OCI-M2 (cell line): ENCODE measurements around the gene SPTLC3.

Experiments
- DNase-seq: peaks from one replicate; lab custom pipeline; 2025; ENCODE audit not compliant: unreplicated experiment; lab: John Stamatoyannopoulos, UW

Gene SPTLC3

GRCh38 chr20:13089950-13090469, 81.2 kb downstream of the SPTLC3 start:
- DNase-seq, result no peak

GRCh38 chr20:13092111-13092510, 83.3 kb downstream of the SPTLC3 start:
- no peak for DNase-seq

- DNase-seq, result no peak
Observed at GRCh38 chr20:13094976-13095375, 86.2 kb downstream of the SPTLC3 start.

- no peak for DNase-seq
Observed at GRCh38 chr20:13098720-13099355, 90.1 kb downstream of the SPTLC3 start.

GRCh38 chr20:13099676-13100075, 90.9 kb downstream of the SPTLC3 start:
- DNase-seq, result no peak

- no peak for DNase-seq
Observed at GRCh38 chr20:13101276-13101675, 92.5 kb downstream of the SPTLC3 start.

GRCh38 chr20:13101706-13102105, 92.9 kb downstream of the SPTLC3 start:
- DNase-seq, result no peak

- DNase-seq, result no peak
Observed at GRCh38 chr20:13102237-13102636, 93.5 kb downstream of the SPTLC3 start.

GRCh38 chr20:13102694-13103093, 93.9 kb downstream of the SPTLC3 start:
- DNase-seq, result no peak

- DNase-seq, result no peak
Observed at GRCh38 chr20:13105039-13105438, 96.3 kb downstream of the SPTLC3 start.

GRCh38 chr20:13105864-13106457, 97.2 kb downstream of the SPTLC3 start:
- DNase-seq, result no peak

GRCh38 chr20:13109658-13110057, 100.9 kb downstream of the SPTLC3 start:
- no peak for DNase-seq

- no peak for DNase-seq
Observed at GRCh38 chr20:13110796-13111195, 102.0 kb downstream of the SPTLC3 start.

GRCh38 chr20:13111249-13111911, 102.6 kb downstream of the SPTLC3 start:
- no peak for DNase-seq

- no peak for DNase-seq
Observed at GRCh38 chr20:13113731-13114130, 105.0 kb downstream of the SPTLC3 start.

GRCh38 chr20:13117200-13117599, 108.4 kb downstream of the SPTLC3 start:
- DNase-seq, result no peak

- no peak for DNase-seq
Observed at GRCh38 chr20:13118676-13119075, 109.9 kb downstream of the SPTLC3 start.

GRCh38 chr20:13119583-13119982, 110.8 kb downstream of the SPTLC3 start:
- no peak for DNase-seq

GRCh38 chr20:13120471-13120870, 111.7 kb downstream of the SPTLC3 start:
- no peak for DNase-seq

GRCh38 chr20:13121840-13122515, 113.2 kb downstream of the SPTLC3 start:
- DNase-seq, result no peak

GRCh38 chr20:13125486-13125885, 116.7 kb downstream of the SPTLC3 start:
- DNase-seq, result no peak

GRCh38 chr20:13128173-13128572, 119.4 kb downstream of the SPTLC3 start:
- no peak for DNase-seq
